ENCODE data around the gene LY86.

Gene LY86

DNA sequence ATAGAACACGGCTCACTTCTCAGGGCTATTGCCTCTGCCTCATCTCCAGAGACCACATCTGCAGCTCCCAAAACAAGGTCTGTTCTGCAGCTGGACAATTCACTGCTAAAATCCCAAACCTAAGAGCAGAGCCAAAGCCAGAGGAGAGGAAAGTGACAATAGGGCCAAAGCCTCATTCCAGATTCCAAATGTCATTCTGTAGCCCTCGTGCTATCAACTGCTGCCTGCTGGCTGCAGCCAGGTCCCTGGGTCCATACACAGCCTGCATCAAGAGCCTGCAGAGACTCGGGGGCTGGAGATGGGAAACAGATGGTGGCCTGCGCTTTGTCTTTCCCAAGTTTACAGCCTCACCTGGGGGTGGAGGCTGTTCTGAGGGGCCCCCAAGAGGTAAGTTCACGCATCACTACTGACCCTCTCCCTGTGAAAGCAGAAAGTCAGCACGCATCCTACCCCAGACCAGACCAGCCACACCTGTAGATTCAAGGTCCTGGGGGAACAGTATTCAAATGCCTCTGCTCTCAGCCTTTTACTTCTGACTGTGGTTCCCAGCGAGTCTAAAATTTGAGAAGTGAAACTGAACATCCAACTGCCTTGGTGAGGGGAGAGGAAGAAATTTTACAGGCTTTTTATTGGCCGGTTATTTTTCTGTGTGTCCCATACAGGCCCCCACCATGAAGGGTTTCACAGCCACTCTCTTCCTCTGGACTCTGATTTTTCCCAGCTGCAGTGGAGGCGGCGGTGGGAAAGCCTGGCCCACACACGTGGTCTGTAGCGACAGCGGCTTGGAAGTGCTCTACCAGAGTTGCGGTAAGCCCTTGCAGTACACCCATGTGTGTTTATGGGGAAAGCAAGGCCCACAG, at the start of gene LY86:
Gene LY86, plus strand, starts transcription at position 657 of the 860 bp plus-strand sequence. Its CDS starts 15 bp downstream, at position 672.
- no peak for DNase-seq

DNA sequence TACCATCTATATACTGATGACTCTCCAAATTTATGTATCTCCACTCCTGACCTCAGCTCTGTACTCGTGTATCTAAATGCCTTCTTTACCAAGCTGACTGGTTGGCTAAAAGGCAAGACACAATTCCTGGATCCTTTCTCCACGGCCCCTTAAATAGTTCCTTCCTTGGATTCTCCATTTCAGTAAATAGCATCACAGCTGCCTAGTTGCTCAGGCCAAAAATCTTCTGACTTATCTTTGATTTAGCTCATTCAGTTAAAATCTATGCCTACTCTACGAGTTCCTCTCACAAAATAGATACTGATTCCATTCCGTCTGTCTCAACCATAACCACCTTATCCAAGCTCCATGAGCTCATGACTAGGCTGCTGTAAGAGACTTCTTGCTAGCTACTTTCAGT, 49.5 kb upstream of the LY86 start:
- DNase-seq, result no peak

DNA sequence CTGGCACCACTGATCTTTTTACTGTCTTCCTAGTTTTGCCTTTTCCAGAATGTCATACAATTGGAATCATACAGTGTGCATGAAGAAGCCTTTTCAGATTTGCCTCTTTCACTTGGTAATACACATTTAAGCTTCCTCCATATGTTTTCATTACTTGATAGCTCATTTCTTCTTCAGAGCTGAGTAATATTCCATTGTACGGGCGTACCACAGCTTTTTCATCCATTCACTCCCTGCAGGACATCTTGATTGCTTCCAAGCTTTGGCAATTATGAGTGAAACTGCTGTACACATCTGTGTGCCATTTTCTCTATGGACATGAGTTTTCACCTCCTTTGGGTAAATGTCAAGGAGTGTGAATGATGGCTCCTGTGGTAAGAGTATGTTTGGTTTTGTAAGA, 46.2 kb upstream of the LY86 start:
- DNase-seq, result no peak

DNA sequence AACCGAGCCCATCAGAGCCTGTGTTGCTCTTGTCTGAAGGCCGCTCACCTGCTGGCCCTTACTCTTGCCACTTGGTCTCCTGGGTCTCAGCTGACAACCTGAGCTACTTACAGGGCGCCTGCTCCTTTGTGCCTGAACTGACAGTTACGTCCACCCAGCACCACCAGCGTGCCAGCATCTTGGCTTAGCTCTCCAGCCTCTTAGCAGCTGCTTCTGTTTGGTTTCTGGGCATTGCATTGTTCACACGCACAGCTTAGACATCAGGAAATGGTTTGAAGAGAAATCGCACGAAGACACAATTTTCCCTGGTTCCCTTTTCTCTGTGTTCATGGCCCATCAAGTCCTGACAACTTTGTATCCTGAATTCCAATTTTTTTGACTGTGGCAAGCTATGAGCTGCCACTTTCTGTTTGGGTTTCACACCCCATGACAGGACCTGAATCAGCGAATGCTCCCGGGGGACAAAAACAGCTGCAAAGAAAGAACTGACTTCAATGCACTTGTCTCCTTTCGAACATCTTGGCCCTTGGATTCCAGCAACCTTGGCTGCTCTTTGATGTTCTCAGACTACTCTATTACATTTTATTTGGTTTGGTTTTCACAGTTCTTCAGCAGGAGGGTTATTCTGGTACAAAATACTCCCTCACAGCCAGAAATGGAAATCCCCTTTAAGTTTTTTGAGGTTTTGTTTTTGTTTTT, 45.2 kb upstream of the LY86 start:
- DNase-seq, result no peak

DNA sequence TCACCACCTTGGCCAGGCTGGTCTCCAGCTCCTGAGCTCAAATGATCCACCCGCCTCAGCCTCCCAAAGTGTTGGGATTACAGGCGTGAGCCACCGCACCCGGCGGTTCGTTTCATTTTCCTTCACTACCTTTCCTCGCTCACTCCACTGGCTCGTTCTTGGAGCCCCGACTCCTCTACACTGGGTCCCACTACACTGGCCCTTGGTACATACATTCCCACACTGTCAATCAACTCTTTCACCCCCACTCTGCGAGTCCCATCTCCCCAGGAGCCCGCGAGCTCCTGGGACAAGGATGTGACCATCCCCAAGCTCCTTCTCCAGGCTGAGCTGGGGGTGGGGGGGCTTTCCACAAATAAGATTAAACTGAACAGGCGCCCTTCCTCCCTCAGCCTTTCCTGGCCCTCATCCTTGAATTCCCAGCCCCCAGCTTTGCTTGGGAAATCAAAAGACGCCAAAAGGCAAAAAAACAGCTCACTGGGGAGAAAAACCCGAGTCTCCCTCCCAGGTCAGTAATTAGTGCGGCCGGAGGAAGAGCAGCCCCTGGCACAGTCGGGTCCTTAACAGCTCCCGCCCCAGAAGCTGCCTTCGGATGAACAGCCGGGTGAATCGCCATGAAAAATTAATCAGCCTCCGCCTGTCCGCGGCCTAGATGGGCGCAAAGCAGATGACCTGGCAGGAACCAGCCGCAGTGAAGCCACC, 42.8 kb upstream of the LY86 start:
- no peak for DNase-seq

DNA sequence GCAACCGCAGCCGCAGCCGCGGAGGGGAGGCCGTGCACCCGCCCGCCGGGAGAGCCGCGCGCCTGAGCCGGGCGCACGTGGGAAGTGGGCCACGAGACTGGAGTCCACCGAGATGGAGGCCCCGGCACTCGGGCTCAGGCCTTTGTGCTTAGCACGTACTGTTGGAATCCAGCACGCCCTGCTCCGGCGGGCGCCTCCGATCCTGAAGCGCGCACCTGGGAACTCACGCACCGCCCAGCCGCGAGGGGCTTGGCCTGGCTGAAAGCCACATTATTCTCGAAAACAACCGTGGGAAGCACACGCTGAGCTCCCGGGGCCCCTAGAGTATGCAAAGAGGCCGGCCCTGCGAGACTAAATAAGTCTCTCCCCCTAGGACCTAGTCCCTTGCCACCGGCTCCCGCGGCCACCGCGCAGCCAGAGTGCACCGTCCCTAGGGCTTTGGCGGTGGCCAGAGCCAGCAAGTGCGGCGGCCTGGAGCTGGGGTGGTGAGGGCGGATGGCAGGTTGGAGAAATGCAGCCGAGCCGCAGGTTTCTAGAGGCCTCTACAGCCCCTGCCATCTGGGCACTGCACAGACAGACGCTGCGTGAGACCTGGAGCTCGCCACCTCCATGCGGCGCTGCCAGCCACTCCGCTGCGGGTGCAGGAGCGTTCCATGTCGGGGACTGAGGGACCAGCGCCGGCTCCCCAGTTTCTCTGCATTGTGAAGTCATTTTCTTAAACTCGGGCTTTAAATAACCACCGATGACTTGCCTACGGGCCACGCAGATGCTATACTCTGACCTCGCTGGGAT, 42.0 kb upstream of the LY86 start:
- DNase-seq, result no peak

DNA sequence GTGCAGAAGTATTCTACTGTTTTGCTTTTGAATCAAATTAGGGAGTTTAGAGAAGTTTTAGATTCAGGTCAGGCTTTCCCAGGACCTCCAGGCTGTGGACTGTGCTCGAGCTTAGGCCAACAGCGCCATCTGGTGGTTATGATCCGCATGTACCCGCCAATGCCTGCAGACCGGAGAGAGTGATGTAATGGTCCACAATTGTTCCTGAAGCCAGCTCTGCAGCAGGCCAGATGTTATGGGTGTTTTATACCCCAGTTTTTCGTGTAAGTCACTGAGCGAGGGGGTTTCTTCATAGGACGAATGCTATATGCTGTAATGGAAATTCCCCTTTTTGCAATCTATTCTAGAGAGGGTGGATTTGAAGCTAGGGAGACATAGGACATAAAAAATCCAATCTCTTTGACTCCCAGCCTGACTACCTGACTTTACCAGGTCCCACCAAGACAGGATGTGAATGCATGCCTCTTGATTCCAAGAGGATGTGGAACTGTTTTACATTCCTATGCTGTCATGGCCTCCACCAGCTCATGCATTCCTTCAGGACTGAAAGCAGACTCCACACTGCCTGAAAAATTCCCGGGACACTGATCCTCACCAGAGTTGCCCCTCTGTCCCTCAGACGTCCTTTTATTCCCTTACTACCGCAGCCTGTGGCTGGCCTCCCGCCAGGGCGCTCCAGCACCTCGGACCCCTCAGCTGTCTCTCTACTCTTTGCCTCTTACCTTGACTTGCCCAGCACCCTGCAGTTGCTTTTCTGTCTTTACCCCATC, 41.2 kb upstream of the LY86 start:
- peak; percentile 5 for DNase-seq

DNA sequence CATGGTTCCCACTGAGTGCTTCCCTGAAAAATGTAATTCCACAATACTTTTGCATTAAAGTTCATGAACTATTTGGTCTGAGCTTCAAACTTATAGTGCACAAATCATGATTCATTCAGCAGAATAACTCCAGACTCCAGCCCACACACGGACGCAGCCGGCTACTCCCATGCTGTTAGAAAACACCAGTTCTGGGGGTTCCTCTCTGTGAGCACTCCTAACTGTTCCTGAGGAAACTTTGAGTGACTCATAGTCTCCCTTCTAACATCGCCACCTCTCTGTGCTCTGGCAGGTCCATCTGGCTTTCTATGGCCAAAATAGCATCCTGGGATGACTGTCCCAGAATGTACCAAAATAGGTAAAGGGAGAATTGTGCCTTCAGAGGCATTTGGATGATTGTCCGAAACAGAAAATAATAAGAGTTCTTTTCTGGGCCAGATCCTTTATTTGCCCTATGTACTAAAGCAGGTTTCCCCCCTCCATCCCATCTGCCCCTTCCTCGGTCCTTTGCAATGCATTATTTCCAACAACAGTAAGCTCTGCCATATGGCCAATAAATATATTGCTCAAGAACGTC, 32.3 kb upstream of the LY86 start:
- DNase-seq, result no peak

DNA sequence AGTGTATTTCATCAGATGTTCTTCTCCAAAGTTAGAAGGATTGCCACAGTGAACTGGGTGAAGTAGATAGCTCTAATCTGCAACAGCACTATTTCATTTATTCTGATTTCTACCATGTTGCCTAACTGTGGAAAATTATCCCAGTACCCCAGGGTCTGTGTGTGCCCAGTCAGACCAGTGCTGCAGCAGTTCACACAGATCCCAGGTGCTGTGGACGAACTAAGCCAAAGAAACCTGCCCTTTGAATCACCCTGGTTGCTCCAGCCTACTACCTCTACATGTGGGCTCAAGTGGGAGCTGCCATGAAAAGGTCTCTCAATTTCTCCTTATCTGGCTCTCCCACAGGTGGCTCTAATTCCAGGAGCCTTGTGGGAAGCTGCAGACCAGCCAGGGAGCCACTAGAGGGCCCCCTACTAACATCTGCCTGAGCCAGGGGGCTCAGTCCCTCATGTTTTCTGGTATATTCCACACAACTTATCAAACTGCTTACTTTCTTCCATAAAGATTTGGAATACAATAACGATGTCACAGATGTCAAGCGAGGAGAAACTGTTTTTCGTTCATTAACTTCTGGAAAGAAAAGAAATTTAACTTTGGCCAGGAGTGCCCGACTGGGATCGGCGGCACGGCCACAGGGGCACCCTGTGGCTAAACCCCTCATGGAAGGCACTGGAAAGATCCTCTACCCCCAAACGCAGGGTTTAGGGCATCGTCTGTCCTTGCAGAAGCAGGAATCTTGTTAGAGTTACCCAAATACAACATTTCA, 31.6 kb upstream of the LY86 start:
- no peak for DNase-seq

DNA sequence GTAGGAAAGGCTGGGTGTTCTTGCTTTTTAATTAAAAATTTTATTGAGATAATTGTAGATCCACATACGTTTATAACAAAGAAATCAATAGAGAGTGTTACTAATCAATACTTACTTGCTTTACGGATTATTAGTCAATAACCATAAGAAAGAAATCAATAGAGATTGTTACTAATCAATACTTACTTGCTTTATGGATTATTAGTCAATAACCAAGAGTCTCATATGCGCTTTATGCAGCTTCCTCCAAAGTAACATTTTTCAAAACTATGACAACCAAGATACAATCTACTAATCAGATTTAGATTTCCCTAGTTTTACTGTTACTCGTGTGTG, 31.0 kb upstream of the LY86 start:
- DNase-seq, result no peak

DNA sequence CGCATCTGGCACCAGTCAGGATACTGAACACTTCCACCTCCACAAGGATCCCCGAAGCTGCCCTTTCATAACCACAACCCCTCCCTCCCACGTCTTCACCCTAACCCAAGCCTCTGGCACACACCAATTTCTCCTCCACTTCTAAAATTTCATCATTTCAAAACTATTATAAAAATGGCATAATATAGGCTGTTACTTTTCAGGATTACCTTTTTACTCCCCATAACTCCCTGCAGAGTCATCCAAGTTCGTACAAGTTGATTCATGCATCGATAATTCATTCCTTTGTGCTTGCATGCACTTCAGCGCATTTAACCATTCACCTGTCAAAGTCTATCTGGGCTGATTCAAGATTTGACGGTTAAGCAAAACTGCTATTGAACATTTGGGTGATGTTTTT, 30.6 kb upstream of the LY86 start:
- no peak for DNase-seq

DNA sequence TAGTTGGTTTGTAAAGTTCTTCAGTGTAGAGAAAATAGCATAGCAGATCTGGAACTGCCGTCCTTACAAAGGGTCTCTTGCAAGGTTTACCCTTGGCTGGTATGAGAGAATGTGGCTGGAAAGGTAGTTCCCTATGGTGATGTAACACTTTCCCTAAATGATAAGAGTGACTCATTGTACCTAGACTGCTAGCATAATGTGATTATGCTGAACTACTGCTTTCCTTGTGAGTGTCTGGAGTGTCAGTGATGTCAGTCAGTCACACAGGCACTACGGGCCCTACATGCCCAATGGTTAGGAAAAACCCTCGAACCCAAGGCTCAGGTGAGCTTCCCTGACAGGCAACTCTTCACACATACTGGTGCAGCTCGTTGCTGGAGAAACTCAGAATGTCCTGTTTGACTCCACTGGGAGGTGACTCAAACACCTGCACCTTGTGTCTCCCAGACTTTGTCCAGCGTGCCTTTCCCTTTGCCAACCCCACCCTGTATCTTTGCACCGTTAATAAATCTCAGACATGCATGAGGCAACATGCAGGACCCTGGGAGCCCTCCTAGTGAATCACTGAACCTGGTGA, 28.4 kb upstream of the LY86 start:
- no peak for DNase-seq

DNA sequence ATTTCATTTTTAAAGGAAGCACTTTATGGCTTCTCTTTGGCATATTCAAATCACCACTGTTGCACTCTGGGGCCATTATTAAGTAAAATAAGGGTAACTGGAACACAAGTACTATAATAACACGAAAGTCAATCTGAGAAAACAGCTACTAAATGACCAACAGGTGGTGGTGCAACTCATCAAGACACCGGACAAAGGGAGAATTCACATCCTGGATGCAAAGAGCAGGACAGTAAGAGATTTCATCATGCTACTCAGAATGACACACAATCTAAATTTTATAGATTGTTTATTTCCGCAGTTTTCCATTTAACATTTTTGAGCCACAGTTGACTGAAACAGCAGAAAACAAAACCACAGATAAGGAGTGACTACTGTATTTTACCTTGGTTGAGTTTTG, 27.6 kb upstream of the LY86 start:
- DNase-seq, result no peak

DNA sequence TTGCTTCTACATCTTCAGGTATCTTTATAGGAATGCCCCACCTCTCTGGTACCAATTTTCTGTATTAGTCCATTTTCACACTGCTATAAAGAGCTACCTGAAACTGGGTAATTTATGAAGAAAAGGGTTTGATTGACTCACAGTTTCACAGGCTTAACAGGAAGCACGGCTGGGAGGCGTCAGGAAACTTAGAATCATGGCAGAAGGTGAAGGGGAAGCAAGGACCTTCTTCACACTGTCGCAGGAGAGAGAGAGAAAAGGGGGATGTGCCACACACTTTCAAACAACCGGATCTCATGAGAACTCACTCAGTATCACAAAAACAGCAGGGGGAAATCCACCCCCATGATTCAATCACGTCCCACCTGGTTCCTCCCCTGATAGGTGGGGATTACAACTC, 24.4 kb upstream of the LY86 start:
- no peak for DNase-seq

DNA sequence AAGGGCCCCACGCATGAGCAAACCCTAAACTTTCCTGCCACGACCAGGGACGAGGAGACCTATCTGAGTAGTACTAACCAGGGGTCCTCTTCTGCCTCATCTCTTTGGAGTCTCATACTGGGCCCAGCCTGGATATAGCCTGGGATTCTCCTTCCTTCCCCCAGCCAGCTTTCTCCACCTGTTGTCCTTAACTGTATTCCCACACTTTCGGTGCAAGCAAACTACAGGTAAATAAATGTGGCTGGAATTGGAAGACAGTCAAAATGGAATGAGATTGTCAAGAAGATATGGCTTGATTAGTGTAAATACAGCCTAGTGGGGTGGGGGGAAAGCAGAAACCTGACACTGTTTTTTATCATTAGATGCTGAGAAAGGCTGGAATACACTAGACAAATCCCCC, 23.5 kb upstream of the LY86 start:
- no peak for DNase-seq

DNA sequence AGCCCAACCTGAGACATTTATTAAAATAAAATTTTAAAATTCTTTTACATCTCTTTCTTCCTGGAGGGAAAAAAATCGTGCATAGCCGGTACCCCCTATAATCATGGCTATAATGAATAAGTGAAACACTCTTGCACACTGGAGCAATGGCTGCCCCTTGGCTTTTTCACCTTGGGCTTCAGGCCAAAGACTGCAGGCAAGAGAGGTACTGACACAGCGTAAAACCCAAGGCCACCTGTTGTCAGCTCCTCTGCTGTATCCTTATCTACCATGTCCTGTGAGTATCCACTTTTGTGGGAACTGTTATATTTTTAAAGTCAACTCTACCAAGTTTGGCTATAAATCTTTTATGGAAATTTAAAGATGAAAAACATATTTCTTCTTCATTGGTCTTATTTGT, 23.0 kb upstream of the LY86 start:
- DNase-seq, result no peak

DNA sequence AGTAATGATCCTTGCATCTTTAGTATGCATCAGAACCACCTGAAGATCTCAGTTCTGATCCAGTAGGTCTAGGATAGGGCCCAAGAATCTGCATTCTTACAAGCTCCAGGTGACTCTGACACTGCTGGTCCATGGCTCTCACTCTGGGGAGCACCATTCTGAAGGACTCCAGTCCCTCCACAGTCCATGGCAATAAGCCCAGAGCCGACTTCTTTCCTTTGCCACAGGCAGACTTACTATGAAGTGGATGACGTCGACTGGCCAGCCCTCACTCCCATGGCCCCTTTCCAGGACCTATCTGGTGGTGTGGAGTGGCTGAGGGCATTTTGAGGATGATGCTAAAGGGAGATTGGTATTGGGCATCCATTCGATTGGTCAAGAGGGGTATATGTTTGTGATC, 21.8 kb upstream of the LY86 start:
- DNase-seq, result no peak

DNA sequence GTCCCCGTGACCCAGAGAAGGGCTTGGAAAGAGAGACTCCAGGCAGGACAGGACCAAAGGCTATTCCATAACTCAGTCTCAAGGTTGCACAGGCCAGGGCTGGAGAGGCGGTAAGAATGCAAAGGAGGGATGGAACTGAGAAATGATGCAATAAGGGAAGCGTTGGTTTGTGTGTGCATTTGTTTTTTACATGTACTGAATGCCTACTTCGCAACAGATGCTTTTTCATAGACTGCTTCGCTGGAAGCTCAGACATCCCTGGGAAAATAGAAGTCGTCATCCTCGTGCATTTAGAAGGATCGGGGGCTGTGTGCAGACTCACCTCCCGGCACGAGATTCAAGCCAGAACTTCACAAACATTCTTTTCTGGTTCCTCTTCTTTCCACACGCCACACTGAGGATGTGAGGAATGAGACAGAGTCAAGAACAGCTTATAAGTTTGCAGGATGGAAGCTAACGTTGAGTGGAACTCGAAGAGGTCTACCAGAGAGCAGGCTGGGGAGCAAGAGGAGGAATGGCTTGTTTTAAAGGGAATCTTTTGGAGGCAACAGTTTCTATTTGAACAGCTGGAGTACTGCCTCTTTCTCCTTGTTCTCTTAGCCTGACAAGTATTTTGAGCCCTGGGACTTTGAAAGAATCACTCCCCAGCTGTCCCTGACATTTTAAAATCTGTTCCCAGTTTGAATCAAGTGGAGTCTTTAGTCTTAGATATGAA, 19.3 kb upstream of the LY86 start:
- no peak for DNase-seq

DNA sequence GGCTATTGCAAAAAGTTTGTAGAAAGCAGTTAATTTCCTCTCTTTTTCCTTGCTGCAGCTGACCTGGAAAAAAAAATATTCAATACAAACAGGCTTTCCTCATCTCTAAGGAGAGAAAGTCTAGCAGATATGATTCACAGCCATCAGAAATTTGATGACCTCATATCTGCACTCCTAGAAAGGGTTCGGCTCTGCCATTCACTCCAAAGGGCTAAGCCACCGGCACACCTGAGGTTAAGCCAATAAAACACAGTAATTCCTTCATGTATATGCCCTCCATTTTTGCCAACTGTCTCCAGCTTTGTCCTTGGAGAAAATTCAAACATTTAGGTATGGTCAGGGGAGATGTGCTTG, 18.7 kb upstream of the LY86 start:
- DNase-seq, result no peak

All from GOT3 (cell line).